Stimulated activated CD4-positive, alpha-beta T cell treated with anti-CD3 and anti-CD28 coated beads, TNF-alpha, amount 100 ng/mL, for 4 hours (primary cell): ENCODE measurements around the gene PEX14.
"Not testable (repeated sequence)": the region's sequence is repeated elsewhere in the genome, so short reads cannot be mapped to it uniquely, and the experiment has no call there.

Experiments used
- DNase-seq, 3 experiments: peaks; one replicate each; pipeline ENCODE4 v3.0.0-alpha.2; 2020; ENCODE audit warnings: low read depth in 3 of 3

The PEX14 gene

GRCh38 chr1:10474613-10475507 is at the start of gene PEX14:
Gene PEX14 (plus strand): TSS chr1:10474950. CDS start chr1:10474967, 17 bp downstream.
- DNase-seq, result peak; percentile 71 to 79 (median 71)

- not testable (repeated sequence) for DNase-seq
Measured at GRCh38 chr1:10425826-10426534, 48.8 kb upstream of the PEX14 start.

- not testable (repeated sequence) for DNase-seq
Measured at GRCh38 chr1:10426535-10426848, 48.3 kb upstream of the PEX14 start.

DNA sequence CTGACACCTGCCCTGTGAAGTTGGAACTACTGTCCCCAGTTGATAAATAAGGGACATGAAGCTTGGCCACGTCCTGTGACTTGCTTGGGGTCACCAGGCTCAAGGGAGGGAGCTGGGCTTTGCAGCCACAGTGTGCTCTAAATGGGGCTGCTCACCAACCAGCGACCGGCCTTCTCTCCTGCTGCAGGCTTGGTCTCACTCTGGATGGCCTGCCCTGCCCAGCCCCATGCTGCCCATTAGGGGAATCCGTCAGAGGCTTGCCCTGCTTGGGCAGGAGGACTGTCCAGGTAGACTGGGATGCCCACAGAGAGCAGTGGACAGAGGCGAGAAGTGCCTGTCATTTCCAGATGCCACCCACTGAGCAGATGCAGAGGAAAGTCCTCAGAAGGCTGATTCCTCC is 45.8 kb upstream of the PEX14 start:
- no peak for DNase-seq

GRCh38 chr1:10429868-10430215 is 44.9 kb upstream of the PEX14 start:
- no peak for DNase-seq

DNA sequence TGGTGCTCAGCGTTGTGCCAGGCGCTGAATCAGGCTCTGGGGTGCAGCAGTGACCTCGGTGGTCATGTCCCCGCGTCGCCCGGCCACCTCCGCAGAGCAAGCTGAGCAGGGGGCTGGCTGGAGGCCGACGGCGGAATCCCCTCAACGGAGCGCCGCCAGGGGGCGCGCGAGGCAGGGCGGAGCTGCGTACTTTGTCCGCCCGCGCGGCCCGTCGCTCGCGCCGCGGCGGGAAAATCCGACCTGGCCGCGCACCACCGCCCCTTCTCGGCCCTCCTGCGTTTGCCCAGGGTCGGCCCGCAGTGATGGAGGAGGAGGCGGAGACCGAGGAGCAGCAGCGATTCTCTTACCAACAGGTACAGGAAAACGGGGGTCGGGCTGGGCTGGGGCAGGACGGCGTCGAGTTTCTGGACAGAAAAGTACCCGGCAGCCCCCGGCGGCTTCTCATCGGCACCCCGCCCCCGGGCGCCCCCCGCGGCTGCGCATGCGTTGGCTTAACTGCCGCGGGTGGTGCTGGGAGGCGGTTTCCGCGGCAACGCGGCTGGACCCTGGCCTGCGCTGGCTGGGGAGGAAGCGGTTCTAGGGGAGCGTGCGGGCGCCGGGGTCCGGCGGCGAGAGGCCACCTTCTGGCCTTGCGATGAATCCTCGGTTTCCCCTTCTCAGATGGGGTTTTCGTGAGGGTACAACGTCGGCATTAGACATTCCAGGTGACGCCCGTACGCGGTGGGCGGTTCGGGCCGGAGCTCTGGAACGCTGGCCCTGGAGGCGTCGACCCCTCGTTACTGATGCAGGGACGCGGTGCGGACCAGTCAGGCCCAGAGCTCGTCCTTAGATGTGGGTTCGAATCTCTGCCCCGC is 44.3 kb upstream of the PEX14 start, which contains the start of gene CENPS:
Gene CENPS (plus strand): TSS at position 218 of the 854 bp plus-strand sequence. CDS start 85 bp downstream, at position 303.
- peak; percentile 80 to 97 (median 87) for DNase-seq

DNA sequence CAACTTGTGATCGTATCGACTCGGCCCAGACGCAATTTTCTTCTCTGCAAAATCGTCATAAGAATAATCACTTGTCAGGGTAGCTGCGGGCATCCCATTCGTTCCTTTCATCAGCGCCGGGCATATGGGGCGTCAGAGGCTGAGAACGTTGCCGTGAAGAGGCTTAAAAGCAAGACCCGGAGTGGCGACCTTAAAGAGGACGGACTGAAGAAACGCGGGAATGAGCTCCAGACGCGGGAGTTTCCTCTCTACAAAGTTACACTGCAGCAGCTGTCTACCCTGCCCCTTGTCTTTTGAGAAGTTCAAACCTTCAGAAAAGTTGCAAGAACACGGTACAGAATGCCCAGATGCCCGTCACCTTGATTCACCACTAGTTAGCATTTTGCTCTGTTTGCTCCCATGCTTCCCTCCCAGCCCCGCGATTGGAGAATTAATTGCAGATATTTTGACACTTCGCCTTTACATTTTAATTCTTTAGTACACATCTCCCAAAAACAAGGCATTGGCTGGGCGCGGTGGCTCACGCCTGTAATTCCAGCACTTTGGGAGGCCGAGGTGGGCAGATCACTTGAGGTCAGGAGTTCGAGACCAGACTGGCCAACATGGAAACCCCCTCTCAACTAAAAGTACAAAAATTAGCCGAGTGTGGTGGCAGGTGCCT is 43.5 kb upstream of the PEX14 start:
- DNase-seq, result no peak

- DNase-seq, result no peak
Measured at GRCh38 chr1:10432910-10433700, 41.6 kb upstream of the PEX14 start.

DNA sequence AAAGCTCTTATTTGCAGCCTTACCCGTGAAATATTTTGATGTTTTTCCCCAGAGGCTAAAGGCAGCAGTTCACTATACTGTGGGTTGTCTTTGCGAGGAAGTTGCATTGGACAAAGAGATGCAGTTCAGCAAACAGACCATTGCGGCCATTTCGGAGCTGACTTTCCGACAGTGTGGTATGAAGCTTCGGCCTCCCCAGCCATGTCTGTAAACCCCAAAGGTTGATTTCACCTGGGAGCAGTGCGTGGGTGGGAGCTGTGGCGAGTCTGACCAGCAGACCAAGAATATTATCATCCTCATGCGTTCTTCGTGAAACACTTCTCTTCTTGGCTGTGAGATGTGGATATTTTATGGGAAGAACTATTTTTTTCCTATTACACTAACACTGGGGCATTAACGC is 41.0 kb upstream of the PEX14 start:
- DNase-seq, result no peak

- DNase-seq, result no peak
Measured at GRCh38 chr1:10434590-10434989, 40.2 kb upstream of the PEX14 start.

DNA sequence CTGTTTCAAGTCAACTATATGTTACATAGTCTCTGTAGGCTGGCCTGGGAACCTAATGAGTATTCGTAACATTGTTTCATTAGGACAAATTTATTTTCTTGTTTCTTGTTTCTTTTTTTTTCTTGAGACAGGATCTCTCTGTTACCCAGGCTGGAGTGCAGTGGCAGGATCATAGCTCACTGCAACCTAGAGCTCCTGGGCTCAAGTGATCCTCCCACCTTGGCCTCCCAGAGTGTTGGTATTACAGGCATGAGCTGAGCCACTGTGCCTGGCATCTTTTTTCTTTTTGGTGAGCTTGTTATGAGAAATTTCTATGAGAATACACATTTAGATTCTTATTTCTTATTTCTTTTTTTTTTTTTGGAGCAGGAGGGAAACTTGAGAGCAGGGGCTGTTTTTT is 37.7 kb upstream of the PEX14 start:
- DNase-seq, result no peak

DNA sequence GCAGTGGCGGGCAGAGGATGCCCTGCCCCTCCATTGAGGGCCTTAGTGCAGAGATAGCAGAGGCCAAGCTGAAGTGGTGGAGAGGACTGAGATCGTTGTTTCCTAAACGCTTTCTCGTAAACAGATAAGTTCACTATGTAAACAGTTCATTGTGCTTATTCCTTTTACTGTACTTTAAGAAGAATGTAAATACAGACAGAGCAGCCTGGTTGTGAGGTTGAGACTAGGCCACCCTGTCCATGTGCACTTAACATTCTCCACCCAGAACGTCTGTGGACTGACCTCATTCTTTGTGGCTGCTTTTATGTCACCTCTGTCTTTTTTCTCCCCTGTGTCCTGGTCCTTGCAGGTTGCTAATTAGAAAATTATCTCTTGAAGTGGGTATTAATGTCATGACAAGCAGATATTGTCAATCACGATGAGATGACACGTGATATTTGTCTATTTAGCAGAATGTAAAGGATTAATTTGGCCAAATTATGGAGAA is 36.0 kb upstream of the PEX14 start:
- no peak for DNase-seq

DNA sequence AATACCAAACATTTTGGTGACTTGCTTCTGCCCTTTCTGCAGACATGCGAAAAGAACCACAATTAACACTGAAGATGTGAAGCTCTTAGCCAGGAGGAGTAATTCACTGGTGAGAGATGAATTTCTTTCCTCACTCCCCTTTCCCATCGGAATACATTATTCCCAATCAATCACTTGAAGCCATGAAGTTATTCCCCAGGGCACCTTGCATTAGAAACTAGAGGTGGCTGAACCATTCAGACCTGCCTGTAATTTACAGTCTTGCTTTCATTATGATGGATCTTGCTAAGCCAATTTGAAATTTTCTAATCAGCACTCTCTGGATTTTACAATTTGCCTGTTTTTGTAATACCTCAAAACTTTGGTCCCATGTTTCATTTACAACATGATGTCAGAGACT is 34.4 kb upstream of the PEX14 start:
- no peak for DNase-seq

- no peak for DNase-seq
Measured at GRCh38 chr1:10440794-10441193, 34.0 kb upstream of the PEX14 start.

GRCh38 chr1:10444248-10444647 is 30.5 kb upstream of the PEX14 start:
- no peak for DNase-seq

GRCh38 chr1:10444795-10445397 is 29.9 kb upstream of the PEX14 start:
- DNase-seq, result no peak

DNA sequence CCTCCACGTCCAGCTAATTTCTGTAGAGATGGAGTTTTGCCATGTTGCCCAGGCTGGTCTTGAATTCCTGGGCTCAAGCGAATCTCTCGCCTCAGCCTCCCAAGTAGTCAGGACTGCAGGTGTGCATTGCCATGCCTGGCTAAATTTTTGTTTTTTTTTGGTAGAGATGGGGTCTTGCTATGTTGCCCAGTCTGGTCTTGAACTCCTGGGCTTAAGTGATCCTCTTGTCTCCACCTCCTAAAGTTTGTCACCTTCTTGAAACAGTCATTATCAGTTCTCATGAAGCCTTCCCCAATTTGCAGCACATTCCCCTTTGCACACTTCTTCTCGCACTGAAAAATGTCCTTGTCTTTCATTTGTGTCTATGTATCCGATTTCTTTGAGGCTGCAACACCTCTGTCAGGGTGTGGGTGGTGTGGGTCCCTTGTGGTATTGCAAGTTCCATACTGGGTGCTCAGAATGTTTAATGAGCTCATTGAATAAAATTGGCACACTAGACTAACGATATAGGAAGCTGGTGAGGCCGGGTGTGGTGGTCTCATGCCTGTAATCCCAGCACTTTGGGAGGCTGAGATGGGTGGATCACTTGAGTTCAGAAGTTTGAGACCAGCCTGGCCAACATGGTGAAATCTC is 27.8 kb upstream of the PEX14 start:
- DNase-seq, result no peak

- DNase-seq, result no peak
Measured at GRCh38 chr1:10449751-10450150, 25.0 kb upstream of the PEX14 start, which contains the start of gene CORT. Gene CORT (plus strand): TSS chr1:10450031. CDS start chr1:10450224, 193 bp downstream.

GRCh38 chr1:10450156-10450814 is 24.5 kb upstream of the PEX14 start:
- DNase-seq, result no peak
